ENCODE data around the gene IFRD2.
"Not testable (repeated sequence)": the region's sequence is repeated elsewhere in the genome, so short reads cannot be mapped to it uniquely, and the experiment has no call there.

Gene IFRD2

DNA sequence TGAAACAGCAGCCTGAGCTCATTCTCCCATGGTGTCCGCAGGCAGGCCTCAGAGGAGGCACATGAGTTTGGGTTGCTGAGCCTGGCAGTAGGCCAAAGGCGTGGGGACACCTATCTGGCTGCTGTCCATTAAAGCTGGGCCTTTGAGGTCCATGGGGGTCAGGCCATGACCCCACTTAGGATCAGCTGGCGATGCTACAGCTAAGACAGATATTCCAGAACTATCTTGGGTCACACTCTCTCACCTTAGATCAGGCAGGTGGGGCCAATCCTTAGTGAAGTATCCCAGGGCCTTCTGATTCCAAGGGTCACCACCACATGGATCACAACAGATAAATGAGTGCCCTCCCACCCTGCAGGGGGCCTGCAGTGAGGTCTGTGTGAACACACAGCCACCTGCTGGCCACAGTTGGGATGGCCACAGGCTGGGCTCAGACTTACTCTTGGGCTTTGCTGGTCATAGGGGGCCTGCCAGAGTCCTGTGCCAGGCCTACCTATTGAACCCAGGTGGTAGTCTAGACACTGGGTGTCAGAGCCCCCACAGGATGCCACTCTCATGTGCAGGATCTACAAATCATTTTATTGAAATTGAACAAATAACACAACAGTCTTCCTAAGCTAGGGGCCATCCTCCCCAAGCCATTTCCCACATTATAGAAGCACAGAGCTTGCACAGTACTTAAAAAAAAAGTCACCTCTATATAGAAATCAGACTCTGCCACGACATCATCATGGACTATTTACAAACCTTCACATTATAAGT is 32.3 kb upstream of the IFRD2 start:
- DNase-seq, result peak; percentile 71

DNA sequence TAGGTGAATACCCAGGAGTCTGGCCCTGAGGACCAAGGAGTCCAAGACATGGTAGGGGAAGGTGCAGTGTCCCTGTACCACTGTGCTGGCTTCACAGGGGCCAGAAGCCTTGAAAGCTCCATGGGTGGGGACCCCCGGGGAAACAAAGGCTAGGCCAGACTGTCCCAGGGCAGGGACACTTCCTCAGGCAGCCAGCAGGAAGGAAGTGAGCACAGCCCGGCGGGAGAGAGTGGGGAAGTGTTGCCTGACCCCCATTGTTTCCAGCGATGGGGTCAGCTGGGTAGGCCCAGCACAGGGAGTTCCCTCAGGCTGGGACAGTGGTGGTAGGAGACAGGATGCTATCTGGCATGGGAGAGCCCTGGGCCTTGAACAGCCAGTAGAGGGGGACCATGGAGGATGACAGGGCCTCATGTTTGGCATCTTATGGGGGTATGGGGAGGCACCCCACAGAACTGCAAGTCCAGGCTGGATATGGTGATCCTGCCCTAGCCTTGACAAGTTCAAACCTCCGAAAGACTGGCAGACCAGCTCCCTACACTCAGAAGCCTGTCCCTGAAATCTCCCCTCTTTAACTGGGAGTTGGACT is 31.5 kb upstream of the IFRD2 start:
- DNase-seq, result peak; percentile 52

DNA sequence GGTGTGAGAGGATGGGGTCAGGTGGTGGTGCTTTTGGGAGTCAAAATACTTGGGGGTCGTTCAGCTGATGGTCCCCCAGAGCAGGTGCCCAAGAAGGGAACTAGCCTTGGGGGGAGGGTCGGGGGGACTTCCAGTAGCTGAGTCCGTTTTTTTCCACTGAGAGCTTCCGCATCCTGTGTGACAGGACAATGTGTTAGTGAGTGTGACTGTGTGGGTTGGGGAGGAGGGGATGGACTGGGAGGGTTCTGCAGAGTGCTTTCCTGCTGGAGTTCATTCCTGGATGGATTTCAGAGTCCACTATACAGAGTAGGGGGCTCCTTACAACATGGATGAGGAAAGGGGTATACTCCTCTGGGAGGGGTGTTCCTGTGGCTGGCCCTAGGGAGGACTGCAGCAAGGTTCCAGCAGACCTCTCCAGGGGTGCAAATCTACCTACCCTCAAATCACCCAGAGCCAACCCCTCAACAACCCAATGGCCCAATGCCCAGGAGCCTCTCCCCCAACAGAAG is 30.9 kb upstream of the IFRD2 start:
- DNase-seq, result peak; percentile 64

DNA sequence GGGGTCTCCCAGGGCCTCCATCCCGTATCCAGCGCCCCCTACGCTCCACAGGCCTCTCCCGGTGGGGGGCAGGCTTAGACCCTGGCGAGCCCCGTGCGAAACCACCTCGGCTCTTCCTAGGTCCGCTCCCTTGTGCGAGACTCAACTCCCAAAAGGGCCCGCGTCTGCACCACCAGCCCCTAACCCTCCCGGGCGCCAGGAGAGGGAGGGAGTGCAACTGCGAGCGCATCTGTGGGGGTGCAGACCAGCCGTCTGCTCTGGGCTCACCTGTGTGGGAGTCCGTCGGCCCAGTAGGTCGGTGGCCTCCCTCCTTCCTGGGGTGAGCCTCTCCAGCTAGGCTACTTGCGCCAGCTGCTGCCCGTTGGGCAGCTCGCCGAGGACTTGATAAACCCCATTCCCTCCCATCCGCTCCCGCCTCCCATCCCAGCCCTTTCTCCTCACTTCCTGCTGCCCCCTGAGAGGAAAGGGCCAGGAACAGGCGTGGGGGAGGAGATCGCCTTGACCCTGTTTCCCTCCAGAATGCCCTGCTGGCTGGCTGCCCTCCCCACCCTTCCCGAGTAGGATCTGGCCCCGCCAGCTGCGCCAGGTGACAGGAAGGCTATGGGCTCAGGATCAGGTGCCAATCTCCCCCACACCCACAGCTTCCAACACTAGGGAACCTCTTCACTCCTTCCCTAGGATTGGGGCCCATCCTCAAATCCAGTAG is 30.3 kb upstream of the IFRD2 start, which contains the start of gene HYAL2:
HYAL2 (minus strand) TSS at position 360 of the 706 bp plus-strand sequence. CDS start 2,256 bp downstream, outside the sequence.
- DNase-seq, result peak; percentile 64

DNA sequence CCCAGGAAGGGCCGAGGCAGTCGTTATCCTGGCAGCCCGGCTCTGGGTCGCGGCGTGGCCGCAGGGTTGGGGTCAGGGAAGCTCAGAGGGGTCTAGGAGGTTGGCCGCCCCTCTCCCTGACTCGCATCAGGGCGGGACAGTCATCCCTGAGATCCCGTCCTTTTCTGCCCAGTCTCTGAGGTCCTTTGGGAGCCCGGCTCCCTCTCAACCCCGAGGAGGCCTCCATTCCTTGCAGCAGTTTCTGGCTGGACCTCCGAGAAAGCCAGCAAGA is 29.8 kb upstream of the IFRD2 start:
- DNase-seq, result no peak

DNA sequence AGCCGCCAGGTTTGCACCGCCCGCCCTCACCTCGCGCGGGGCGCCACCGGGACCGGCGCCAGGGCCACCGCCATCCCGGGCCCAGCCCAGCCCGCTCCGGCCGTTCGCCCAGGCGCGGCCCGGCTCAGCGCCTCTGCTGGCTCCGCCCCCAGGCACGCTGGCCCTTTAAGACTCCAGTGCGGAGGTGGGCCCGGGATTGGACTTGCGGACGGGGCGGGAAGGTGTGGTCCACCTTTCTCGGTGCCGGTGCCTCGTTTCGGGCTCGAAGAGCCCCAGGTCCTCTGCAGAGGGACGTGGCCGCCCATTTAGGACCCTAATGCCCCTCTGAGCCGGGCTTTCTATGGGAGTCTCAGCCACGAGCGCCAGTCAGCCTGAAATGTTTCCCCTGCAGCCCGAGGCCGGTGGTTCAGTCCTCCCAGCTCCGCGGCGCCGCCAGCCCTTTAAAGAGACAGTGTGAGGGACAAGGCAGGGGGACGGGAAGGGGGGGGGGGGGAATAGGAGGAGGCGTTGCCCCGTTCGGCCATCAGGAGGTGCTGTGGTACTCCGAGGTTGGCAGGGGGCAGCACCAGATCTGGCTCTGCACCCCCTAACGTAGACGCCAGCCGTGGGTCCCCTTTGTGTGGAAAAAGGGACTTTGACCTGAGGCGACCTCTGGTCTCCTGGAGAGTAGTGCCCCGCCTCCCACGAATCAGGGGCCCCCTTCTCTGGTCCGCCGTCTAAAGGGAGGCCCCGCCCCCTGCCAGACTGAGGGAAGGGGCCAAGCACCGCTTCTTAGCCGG is 29.3 kb upstream of the IFRD2 start:
- DNase-seq, result peak; percentile 92

DNA sequence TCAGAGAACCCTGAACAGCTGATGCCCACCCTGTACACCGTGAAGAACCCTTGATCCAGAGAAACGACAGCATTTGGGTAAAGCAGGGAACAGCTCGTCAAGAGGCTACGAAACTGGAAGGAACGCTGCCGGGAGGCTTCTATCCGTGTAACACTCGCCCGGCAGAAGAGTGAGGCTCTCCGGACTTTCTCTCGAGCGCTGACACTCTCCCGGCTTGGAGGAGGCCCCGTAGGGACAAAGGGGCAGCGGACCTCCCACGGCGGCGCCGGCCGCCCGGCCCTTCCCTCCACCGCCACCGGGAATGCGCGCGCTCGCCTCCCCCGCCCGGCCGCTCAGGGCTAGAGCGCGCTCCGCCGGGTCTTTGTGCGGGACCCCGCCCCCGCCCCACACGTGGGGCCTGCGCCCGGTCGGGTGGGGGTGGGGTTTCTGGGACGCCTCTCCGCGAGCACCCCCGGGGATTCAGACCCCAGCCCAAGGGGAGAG is 28.7 kb upstream of the IFRD2 start:
- DNase-seq, result peak; percentile 87

DNA sequence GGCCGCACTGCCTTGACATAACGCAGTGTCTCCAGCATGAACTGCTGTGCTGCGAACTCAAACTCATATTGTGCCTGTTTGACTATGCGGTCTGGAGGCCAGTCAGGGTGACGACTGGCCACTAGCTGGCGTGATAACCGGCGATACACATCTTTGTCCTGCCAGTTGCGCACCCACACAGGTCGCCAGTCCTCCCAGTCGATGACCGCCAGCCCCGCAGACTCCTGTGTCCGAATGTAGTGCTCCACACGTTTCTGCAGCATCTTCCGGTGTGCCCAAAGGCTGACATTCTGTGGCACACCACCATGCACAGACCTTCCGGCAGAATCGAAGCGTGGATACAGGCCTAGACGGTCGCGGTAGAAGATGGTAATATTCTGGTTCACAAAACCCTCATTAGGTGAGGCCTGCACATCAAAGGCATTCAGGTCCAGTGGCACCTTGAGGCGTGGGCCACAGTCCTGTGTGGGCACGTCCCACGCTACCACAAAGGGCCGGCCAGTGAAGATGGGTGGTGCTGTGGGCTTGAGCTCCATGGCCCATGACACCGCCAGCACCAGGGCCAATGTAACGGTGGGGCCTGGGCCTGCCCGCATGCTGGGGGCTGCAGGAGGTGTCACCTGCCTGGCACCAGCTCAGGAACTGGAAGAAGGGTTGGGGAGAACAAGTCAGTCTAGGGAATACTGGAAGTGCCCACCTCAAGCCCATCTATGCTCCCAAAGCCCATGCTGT is 27.8 kb upstream of the IFRD2 start:
- no peak for DNase-seq

DNA sequence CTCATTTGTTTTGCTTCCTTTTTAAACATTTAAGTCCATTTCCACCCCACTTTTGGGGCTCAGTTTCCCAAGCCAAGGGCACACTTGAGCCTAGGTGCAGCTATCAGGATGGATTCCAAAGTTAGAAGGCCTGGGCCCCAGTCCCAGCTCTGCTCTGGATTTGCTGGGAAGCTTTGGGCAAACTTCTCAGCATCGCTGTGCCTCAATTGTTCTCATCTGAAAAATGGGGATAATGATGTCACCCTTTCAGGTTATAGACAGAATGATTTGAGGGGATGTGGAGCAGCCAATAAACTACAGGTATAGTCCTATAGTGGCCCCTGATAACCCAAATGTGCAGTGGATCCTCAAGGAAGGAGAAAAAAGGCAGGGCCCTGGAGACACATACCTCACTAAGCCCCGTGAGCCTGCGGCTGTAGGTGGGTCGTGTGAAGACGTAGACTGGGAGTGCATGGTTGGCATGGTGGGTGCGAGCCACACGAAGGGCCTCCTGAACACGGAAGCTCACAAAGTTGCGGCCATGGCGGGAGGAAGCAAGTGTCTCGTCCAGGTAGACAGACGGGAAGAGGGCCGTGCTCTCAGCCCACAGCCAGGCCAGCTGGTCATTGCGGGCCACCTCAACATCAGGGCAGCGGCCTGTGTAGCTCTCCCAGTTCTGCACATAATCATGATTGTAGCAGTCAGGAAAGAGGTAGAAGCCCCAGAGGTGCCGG is 27.1 kb upstream of the IFRD2 start:
- DNase-seq, result no peak

DNA sequence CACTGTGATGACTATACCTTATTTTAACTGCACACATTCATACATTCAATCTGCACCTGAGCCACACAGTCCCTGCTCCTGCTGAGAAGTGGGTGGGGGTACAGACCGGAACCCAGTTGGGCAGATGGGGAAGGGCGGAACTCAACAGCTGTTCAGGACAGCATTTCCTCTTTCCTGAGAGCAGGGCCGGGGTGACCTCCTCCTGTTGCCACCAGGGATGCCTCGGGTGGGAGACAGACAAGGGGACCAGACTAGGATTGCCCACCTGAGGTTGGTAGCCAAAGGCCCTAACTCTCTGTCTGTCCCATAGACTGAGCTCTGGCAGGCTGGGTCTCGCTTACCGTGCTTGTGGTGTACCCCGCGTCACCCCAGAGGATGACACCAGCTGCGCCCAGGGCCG is 26.4 kb upstream of the IFRD2 start:
- DNase-seq, result peak; percentile 35

DNA sequence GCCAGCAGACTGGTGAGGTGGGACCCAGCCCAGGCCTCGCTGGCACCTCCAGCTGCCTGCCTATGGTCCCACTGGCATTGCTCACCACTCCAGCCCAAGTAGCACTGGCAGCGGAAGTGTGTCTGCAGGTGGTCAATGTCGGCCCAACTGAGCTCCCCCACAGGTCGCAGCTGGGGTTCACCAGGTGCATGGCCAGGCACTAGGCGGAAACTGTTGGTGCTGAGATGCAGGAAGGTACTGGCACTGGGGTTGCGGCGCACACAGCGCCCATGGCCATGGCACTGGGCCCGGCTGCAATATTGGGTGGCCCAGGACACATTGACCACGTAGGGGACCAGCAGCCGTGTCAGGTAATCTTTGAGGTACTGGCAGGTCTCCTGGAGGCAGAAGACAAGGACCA is 25.9 kb upstream of the IFRD2 start:
- peak; percentile 26 for DNase-seq

DNA sequence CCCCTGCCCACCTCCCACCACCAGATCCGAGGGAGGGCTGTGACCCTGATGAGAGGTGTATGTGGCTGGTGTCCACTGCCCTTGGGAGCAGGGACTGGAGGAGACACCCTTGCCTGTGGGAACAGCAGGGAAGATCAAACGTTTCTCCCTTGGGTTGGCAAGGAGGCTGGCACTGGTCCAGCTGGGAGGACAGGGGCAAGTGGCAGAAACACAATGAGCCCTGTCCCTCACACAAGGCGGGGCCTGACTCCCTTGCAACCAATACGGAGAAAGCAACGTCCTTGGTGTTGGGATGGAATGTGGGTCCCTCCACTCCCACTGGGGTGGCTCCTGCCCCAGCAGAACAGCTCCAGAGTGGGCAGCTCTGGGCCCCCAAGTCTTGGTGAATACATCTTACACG is 25.1 kb upstream of the IFRD2 start:
- DNase-seq, result peak; percentile 38

DNA sequence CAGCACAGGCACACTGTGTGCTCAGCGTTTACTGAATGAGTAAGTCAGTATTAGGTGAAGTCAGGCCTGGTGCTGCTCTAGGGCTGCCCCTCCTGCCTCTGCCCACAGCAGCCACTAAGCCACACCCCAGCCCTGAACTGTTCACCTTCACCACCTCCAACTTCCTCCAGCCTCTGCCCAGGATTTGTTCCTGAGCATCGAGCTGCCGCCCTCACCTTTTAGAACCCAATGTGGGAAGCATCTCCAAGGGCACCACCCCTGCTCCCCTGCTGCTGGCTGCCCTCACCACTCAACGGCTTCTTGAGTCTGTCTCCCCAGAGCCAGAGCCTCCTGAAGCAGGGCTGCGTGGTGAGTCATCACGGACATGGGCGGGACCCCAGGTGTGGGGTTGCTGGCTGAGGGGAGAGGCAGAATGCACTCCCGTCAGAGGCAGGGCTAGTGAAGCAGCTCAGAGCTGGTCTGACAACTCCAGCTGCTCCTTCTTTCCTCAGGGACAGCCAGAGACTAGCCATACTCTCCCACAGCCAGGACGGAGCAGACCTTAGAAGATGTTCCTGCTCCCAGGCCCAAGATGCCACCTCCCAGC is 24.5 kb upstream of the IFRD2 start:
- DNase-seq, result peak; percentile 37

DNA sequence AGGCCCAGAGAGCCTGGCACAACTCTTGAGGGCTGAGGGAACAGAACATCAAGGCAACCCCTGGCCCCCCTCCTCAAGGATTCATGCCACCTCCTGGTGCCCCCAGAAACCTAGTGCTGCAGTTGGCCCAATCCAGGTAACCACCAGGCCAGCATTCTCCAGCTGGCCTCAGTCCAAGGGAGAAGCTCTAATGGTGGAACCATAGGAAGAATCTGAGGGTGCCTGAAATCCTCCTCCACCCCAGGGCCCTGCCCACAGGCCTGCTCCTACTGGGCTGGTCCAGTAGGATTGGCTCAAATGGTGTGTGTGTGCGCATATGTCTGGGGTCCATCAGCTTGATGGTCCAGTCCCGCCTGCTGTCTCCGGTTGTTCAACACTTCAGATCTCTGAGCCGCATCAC is 22.6 kb upstream of the IFRD2 start:
- DNase-seq, result peak; percentile 21

DNA sequence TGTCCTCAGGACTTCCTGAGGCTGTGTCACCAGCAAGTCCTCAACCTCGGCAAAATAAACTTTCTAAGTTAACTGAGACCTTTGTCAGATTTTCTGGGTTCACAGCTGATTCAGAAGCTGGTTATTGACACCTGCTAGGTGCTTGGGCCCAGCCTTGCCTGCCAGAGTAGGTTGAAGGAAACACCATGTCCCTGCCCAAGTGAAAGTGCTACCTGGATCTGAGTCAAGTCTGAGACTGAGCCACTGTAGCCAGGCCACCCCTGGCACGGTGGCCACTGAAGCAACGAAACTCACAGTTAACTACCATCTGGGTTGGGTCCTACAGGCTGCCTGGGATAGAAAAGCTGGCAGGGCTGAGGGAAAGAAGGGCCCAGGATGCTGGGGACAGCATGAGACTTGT is 22.1 kb upstream of the IFRD2 start:
- DNase-seq, result no peak

DNA sequence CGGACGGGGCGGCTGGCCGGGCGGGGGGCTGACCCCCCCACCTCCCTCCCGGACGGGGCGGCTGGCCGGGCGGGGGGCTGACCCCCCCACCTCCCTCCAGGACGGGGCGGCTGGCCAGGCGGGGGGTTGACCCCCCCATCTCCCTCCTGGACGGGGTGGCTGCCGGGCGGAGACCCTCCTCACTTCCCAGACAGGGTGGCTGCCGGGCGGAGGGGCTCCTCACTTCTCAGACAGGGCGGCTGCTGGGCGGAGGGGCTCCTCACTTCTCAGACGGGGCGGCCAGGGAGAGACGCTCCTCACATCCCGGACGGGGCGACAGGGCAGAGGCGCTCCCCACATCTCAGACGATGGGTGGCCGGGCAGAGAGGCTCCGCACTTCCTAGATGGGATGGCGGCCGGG is 19.8 kb upstream of the IFRD2 start:
- DNase-seq, result not testable (repeated sequence)

DNA sequence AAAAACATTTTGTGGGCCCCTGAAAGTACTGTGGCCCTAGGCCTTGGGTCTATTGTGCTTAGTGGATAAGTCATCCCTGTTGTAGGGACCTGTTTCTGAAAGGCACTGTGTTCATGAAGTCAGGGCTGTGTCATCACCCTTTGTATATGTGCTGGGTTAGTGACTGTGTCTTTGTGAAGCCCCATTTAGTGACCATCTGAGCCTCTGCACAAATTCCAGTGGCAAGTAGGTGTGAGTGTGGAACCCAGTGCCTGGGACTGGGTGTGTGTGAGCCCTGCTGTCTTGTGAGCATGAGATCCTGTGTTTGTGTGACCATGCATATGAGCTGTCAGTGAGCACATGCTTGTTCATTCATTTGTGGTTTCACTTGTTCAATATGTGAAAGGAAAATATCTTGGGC is 12.4 kb upstream of the IFRD2 start:
- no peak for DNase-seq

DNA sequence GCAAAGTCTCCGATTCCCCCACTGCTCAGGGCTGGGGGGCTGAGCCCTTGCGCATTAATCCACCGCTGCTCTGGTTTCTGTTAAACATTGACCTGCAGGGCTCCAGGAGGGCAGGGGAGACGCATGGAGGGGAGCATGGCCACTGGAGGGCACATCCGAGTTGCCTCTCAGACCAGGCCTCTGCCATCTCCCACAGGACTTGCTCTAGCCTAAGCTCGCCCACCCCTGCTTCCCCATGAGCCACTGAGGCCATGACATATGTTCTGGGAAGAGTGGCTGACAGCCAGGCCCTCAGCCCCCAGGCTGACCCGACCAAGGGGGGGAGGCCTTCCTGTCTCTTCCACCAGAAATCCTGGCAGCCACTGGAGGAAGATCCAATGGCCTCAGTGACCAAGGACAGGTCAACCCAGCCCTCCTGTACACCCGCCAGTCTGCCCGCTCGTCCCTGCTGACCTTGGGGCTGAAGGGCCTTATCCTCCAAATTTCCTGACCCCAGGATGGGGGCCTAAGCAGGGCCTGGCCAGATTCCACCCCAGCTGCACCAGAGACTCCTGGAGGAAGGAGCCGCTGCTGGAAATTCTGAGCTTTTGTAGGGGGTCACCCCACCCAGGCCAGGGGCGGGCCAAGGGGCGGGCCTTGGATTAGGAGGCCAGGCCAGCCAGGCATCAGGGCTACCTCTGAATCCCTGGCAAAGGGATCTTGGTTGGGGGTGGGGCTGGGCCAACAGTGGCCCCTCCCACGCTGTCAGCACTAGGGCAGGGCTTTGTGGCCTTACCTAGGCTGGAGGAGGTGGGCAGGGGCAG is 11.0 kb upstream of the IFRD2 start, which contains the start of gene HYAL1:
HYAL1 (minus strand) TSS at position 562 of the 803 bp plus-strand sequence. CDS start 618 bp downstream, outside the sequence.
- peak; percentile 61 for DNase-seq

DNA sequence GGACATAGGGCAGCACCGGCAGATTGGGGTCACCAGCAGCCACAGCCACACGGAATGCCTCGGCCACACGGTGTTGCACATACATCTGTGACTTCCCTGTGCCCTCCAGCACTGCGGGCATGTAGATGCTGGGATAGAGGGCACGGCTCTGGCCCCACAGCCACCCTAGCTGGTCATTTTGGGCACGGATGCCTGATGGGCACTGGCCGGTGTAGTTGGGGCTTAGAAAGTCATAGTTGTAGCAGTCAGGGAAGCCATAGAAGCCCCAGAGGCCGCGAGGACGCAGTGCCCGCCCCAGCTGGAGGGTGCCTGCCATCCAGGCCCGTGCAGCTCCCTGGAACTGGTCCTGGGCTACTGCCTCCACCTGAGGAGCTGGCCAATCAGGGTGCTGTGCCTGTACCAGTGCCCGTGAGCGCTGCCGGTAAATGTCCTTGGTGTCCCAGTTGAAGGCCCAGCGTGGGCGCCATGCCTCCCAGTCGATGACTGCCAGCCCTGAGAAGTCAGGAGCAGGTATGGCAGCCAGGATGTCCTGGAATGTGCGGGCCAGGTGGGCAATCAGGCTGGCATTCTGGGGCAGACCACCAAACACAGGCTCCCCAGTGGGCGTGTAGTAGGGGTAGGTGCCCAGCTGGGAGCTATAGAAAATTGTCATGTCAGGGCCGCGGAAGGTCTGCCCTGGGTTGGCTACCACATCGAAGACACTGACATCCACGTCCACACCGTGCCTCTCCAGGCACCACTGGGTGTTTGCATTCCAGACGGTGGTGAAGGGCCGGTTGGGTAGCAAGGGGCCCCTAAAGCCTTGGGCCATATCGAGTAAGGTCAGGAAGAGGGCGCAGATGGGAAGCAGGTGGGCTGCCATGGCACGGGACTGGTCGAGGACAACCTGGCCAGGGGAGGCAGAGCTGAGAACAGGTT is 10.1 kb upstream of the IFRD2 start:
- DNase-seq, result peak; percentile 31

Measured in left hindlimb (tissue), 1 donor.